Anterior cingulate cortex (tissue), 58 donors: Measurements from ENCODE around the gene TAMM41.
A peak's percentile ranks its signal among the peaks of the same experiment; 100 is the strongest.
"Not testable (repeated sequence)": the region's sequence is repeated elsewhere in the genome, so short reads cannot be mapped to it uniquely, and the experiment has no call there.

Experiments
- DNase-seq, 58 donors: peaks; one replicate each; lab custom pipeline; 2025; lab: John Stamatoyannopoulos, UW

The TAMM41 gene

GRCh38 chr3:11770477-11771391, 76.0 kb downstream of the TAMM41 start:
- DNase-seq: peak in 49 of 58 donors; percentile 2 to 84 (median 48)

DNA sequence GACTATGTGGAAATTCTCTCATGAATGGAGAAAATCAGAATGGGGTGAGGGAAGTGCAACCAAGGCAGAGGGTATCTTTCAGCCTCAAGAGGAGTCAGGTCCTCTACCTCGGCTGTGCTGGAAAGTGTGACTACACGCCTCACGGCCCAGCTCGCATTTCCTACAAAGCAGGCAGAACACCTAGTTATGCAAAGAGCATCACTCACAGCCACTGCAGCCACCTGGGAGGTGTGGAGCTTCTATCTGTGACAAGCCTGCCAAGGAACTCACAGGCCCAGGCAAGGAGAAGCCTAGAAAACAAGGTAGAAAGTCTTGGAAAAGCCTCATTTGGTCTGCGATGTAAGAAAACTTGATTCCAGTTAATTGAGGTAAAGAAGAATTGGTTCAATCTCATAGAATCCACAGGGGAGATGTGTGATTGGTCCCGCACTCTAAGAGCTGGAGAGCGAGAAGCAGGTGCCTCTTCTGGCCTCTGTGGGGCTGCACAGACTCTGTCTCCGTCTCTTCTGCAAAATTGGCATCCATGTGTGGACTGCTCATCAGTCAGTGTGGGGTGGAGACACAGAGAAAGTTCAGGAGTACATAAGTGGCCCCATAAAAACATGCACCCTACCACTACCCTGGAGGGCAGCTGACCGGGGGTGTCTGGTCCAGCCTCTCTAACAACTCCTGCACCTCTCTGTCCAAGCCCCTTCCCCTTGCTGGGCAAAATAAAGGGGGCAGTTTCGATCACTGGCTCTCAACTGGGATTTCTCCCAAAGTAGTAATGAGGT, 76.8 kb downstream of the TAMM41 start:
- peak in 4 of 58 donors; percentile 1 to 58 (median 12) for DNase-seq

DNA sequence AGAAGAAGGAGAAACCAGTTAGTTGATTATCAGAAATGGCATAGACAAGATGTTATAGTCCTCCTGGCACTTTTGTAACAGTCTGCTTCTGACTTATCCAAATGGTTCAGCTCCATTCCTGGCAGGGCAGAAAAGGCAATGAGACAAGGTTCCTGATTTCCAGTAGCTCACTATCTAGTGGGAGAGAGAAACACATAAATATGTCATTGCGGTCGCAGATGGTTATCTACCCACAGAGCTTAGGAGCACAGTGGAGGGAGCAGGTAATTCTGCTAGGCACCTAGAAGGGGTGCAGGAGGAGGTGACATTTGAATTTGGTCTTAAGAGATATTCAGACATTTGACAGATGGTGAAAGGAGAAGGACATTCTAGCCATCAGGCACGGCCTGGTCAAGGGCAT, 78.1 kb downstream of the TAMM41 start:
- DNase-seq: no peak

DNA sequence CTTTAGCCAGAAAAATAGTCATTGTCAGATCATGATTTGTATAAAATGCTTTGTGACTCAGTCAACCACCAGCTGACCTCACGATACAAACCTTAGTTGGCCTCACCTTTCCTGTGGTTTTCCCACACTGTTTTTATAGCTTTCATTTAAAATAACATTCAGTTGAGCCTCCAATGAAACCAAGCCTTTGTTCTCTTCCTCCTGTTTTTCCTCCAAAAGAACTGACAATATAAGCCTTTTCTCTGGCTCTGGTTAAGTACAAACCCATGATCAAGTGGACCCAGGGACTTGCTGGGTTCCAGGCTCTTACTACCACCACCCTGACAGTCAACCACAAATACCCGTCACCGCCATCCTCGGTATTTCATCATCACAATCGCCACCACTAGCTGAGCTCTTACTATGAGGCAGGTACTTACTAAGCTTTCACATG, 81.7 kb downstream of the TAMM41 start:
- DNase-seq: no peak

- DNase-seq: no peak
Observed at GRCh38 chr3:11759996-11760395, 86.7 kb downstream of the TAMM41 start.

DNA sequence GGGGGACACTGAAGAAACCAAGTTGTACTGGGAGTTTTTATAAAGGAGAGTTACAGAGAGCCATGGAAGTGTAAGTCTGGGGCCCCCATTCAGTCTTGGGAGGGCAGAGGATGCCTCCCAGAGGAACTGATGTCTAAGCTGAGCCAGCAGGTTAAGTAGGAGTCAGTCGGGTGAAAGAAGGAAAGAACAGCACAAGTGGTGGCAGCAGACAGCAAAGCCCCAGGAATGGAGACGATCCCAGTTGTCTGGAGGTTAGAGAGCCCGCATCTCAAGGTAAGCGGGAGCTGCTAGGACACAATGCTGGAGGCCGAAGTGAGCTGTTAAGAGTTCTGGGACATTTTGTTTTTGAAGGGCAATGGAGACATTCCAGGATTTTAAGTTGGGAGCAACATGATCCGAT, 88.8 kb downstream of the TAMM41 start:
- no peak for DNase-seq

DNA sequence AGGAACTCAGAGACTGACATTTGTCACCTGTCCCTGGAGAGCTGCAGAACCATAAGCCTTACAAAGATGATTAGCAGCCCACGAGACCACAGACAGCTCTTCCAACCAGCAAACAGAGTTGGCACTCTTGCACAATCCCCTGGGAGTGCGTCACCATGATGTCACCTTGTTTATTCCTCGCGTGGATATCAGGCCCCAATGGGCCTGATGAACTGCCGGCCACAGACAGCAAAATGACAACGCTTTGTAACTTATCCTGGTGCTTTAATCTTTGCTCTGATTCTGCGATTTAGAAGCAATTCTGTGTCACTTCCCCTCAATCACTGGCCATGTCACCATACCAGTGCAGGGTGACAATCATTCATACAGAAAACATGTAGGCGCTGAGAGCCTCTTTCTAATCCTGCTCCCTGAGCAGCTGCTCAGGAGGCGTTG, 89.2 kb downstream of the TAMM41 start:
- peak in 1 of 58 donors; percentile 24 for DNase-seq

- no peak for DNase-seq
Observed at GRCh38 chr3:11755276-11755675, 91.4 kb downstream of the TAMM41 start.

DNA sequence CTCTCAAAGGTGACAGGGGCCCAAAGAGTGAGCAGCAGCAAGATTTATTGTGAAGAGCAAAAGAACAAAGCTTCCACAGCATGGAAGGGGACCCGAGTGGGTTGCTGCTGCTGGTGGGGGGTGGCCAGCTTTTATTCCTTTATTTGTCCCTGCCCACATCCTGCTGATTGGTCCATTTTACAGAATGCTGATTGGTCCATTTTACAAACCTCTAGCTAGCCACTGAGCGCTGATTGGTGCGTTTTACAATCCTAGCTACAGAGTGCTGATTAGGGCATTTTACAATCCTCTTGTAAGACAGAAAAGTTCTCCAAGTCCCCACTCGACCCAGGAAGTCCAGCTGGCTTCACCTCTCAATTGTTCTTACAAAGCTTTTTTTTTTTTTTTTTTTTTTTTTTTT, 94.4 kb downstream of the TAMM41 start:
- DNase-seq: not testable (repeated sequence)

- DNase-seq: not testable (repeated sequence)
Observed at GRCh38 chr3:11748306-11748705, 98.4 kb downstream of the TAMM41 start.
